HG02973 (cell line): ENCODE results near the gene IKZF3.
"Not testable (repeated sequence)": the region's sequence is repeated elsewhere in the genome, so short reads cannot be mapped to it uniquely, and the experiment has no call there.

ENCODE experiments used
- ATAC-seq: cut with Tn5 transposase; IDR thresholded peaks from one replicate; pipeline ENCODE4 v1.9.1; 2021; ENCODE audit warnings: moderate library complexity; ENCODE audit not compliant: unreplicated experiment

Gene IKZF3

GRCh38 chr17:39863918-39864746 is at the start of gene IKZF3:
IKZF3 (minus strand) TSS chr17:39864312; CDS start chr17:39864126, 186 bp downstream.
- peak; percentile 21 for ATAC-seq

DNA sequence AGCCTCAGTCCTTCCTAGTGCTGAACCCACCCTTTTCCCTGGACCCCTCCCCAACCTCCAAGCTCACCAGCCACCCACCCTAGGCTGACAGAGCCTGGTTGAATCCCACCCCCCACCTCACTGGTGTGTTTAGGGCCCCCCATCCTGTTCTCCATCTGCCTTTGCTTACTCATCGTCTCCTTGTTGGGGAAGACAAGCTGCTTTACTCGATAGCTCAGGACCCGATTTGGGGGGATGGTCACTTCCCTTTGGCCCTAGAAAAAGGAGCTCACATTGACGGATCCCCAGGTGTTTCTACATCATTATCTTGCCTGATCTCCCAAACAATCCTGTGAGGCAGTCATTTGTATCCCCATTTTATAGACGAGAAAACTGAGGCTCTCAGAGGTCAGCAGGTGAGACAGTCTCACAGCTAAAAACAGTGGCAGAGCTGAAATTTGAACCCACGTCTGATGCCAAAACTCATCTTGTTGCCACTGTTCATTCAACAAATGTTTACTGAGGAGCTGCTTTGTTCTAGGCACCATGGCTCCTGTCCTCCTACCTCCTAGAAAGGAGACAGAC is 44.8 kb upstream of the IKZF3 start:
- no peak for ATAC-seq

GRCh38 chr17:39904990-39905288 is 40.8 kb upstream of the IKZF3 start:
- no peak for ATAC-seq

GRCh38 chr17:39903158-39903884 is 39.2 kb upstream of the IKZF3 start:
- ATAC-seq: no peak

GRCh38 chr17:39902027-39902426 is 37.9 kb upstream of the IKZF3 start:
- ATAC-seq: not testable (repeated sequence)

- no peak for ATAC-seq
Observed at GRCh38 chr17:39899215-39899614, 35.1 kb upstream of the IKZF3 start.

GRCh38 chr17:39898088-39898487 is 34.0 kb upstream of the IKZF3 start:
- ATAC-seq: no peak

DNA sequence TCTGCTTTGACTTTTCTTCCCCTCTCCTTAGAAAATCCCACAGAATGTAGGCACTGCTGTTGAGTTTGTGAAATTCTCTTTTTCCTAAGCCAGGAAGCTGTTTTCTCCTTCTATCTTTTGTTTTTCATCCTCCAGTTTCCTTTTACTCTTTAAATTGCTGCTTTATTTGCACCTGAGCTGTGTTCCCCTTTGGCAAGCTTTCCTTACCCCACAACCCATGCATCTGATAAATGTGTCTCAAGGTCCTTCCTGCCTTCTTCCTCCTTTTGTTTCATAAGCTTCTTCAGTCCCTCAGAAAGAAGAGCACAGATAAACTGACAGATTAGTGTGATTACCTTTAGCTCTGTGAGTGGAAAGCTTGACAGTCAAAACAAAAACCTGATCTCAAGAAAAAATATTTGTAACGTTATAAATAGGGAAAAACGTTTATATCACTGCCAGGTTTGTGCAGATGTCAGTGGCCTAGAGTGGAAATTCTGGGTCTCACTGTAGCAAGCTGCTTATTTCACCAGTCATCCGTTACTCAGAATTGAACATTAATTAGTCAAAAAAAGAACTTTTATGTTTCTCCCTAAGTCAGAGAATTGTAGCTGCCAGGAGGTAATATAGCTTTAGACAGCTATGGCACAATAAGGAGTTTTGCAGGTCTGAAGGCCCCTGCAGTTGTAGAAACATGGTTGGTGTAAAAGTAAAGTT is 30.7 kb upstream of the IKZF3 start:
- ATAC-seq: no peak

DNA sequence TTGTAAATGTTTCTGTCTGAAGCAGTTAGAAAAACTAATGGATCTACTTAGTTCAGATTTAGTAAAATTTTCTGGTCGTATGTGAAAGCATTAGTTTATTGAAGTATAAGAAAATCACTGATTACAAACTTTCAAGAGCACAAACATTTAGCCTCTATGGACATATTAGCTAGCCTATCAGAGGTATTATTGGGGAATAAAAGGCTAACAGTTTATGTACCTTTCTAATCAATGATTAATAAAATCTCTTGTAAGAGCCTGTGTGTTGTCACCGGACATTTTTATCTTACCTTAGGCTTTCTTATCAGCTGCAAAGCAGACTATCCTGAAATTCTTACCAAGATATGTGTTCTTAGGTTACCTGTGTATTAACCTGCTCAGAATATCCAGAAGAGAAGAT is 25.1 kb upstream of the IKZF3 start:
- no peak for ATAC-seq

DNA sequence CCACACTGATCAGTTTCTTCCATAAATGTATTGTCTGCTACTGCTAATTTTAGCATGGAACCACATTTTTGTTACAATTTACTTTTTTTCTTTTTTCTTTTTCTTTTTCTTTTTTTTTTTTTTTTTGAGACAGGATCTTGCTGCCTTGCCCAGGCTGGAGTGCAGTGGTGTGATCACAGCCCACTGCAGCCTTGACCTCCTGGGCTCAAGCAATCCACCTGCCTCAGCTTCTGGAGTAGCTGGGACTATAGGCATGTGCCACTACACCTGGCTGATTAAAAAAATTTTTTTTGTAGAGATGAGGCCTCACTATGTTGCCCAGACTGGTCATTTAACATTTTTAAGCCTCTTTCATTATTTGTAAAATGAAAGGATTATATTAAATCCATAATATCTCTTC is 23.0 kb upstream of the IKZF3 start:
- ATAC-seq: no peak

GRCh38 chr17:39886102-39886501 is 22.0 kb upstream of the IKZF3 start:
- ATAC-seq: not testable (repeated sequence)

- ATAC-seq: no peak
Observed at GRCh38 chr17:39872751-39873150, 8.6 kb upstream of the IKZF3 start.

- ATAC-seq: no peak
Observed at GRCh38 chr17:39871801-39872200, 7.7 kb upstream of the IKZF3 start.

GRCh38 chr17:39870776-39871175 is 6.7 kb upstream of the IKZF3 start:
- no peak for ATAC-seq

DNA sequence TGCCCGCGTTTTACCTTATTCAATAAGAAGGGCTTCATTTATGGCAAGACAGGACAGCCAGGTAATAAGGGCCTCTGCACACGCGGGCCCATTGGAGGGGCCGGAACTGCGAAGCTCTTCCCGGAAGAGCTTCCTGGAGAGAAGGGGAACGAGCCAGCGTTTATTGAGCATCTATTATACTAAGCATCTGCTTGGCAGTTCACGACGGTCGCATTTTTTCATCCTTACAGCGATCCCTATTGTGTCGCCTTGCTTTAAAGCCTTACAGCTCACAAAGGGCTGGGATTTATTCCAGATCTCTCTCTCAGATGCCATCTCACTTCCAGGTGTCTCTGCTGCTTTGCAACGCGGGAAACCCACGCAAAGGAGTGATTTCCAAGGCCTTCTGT is 4.4 kb upstream of the IKZF3 start:
- no peak for ATAC-seq

GRCh38 chr17:39867880-39868553 is 3.9 kb upstream of the IKZF3 start, which contains the start of gene ZPBP2:
ZPBP2 (plus strand) TSS chr17:39868202; CDS start chr17:39868355, 153 bp downstream.
- ATAC-seq: no peak

- ATAC-seq: peak; percentile 48
Observed at GRCh38 chr17:39867084-39867879, 3.2 kb upstream of the IKZF3 start.

DNA sequence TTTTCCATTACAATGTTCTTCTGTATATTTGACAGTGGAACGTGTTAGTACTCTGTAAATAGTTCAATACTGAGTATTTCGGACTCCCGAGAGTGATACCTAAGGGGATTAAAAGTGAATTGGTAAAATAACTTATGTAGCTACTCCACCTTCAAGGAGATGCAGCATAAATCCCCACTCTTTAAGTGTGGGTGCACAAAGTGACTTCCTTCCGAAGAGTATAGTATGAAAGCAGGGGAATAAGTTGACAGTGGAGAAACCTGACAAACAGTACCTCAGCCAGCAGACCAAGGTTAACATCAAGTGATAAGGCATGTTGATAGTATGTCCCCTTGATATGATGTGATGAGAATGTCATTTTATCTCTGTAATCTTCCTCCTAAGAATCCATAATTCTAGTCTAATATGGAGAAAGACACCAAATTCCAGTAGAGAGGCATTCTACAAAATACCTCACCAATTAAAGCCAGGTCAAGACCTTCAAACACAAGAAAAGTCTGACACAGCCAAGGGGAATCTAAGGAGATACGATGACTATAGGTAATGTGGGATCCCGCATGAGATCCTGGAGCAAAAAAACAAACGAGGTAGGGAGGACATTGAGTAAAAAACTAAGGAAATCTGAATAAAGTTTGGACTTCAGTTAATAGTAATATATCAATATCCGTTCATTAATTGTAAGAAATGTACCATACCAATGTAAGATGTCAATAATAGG is 2.1 kb upstream of the IKZF3 start:
- no peak for ATAC-seq

GRCh38 chr17:39863244-39863917 is 731 bp downstream of the IKZF3 start:
- no peak for ATAC-seq
